Calu3 (cell line): ENCODE results near the gene NRP1. TPM values are rescaled to one million over a fixed set of nuclear protein-coding genes. Genes with fewer than 3 reads are reported as not detected.

ENCODE experiments used
- BruUV-seq: library from RNA; stranded (reverse); fragments of 400-500 nt; replicated peaks from 2 replicates; lab custom pipeline; 2021; lab: Mats Ljungman, UMichigan
- CTCF ChIA-PET: fragments of 300-600 bp; sonication (Branson Sonifier 250); formaldehyde crosslinking; loops from one replicate; lab custom pipeline; 2022; ENCODE audit warnings: antibody characterized with exemption; lab: Charles Lee
- DNase-seq: peaks from one replicate; pipeline ENCODE4 v3.0.0; 2022
- H3K27ac Mint-ChIP-seq: one replicate; pipeline ENCODE4 v1.8.0; 2022; ENCODE audit warnings: mixed read lengths; ENCODE audit not compliant: unreplicated experiment
- H3K27me3 Mint-ChIP-seq: one replicate; pipeline ENCODE4 v1.8.0; 2022; ENCODE audit warnings: mixed read lengths; ENCODE audit not compliant: unreplicated experiment
- H3K36me3 Mint-ChIP-seq: one replicate; pipeline ENCODE4 v1.8.0; 2022; ENCODE audit warnings: mild to moderate bottlenecking, moderate library complexity, mixed read lengths; ENCODE audit not compliant: insufficient read depth, unreplicated experiment
- H3K4me1 Mint-ChIP-seq: one replicate; pipeline ENCODE4 v1.8.0; 2022; ENCODE audit warnings: mild to moderate bottlenecking, low read depth, mixed read lengths; ENCODE audit not compliant: unreplicated experiment
- H3K4me3 Mint-ChIP-seq: one replicate; pipeline ENCODE4 v1.8.0; 2022; ENCODE audit warnings: mild to moderate bottlenecking, low read depth, moderate library complexity, mixed read lengths; ENCODE audit not compliant: unreplicated experiment
- H3K9me3 Mint-ChIP-seq: one replicate; pipeline ENCODE4 v1.8.0; 2022; ENCODE audit warnings: low read depth, mixed read lengths; ENCODE audit not compliant: unreplicated experiment
- intact Hi-C: fragments of 100-400 bp; cut with micrococcal nuclease; formaldehyde crosslinking; loops from one replicate; pipeline ENCODE4 v1.10.0; 2022; ENCODE audit not compliant: unreplicated experiment
- total RNA-seq: library from RNA; stranded (reverse); gene quantifications from 2 replicates; pipeline ENCODE4 v1.2.3, GENCODE V29; 2022
- TF ChIP-seq, protein P1 (sequence below): fragments of 200-600 bp; IDR thresholded peaks from one replicate; pipeline ENCODE4 v1.8.0; 2022; ENCODE audit warnings: antibody characterized with exemption; ENCODE audit not compliant: unreplicated experiment

Gene NRP1
- total RNA-seq, 1 experiment from 2014 or later = 96.3 TPM

- Mint-ChIP-seq H3K4me3 (no peak overlapping the region), H3K27ac (no peak overlapping the region), H3K36me3 (no peaks in the 10 kb centered on the region), H3K9me3 (peaks cover 5% of the 10 kb centered on the region), H3K4me1 (peaks cover 10% of the 10 kb centered on the region), H3K27me3 (no peaks in the 10 kb centered on the region)
- intact Hi-C loops = no loop called here
- CTCF ChIA-PET = no interaction called here
- BruUV-seq = no TSS peak
- no peak for DNase-seq
- TF ChIP-seq, protein P1, sequence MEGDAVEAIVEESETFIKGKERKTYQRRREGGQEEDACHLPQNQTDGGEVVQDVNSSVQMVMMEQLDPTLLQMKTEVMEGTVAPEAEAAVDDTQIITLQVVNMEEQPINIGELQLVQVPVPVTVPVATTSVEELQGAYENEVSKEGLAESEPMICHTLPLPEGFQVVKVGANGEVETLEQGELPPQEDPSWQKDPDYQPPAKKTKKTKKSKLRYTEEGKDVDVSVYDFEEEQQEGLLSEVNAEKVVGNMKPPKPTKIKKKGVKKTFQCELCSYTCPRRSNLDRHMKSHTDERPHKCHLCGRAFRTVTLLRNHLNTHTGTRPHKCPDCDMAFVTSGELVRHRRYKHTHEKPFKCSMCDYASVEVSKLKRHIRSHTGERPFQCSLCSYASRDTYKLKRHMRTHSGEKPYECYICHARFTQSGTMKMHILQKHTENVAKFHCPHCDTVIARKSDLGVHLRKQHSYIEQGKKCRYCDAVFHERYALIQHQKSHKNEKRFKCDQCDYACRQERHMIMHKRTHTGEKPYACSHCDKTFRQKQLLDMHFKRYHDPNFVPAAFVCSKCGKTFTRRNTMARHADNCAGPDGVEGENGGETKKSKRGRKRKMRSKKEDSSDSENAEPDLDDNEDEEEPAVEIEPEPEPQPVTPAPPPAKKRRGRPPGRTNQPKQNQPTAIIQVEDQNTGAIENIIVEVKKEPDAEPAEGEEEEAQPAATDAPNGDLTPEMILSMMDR = no peak
Measured at GRCh38 chr10:33345236-33345635, 10.8 kb upstream of the NRP1 start.

DNA sequence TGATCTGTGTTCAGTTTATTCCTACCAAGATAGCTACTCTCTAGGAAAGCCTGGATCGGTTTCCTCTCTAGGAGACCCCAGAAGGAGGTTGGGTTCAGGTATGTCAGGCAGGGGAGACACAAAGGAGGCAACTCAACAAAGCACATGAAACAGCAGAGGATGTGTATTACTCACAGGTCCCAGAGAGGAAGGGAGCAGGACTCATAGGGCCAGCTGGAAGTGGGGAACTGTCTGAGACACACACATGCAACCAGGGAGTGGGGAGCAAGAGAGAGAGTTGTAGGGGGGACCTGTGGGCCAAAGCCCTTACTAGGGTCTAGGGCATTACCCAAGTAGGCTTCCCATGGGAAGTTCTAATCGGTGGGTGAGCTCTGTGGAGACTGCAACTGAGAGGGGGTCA lies 10.2 kb upstream of the NRP1 start:
- no peak for DNase-seq
- Mint-ChIP-seq H3K36me3 (no peaks in the 10 kb centered on the region), H3K9me3 (peaks cover 5% of the 10 kb centered on the region), H3K27me3 (no peaks in the 10 kb centered on the region), H3K27ac (no peak overlapping the region), H3K4me1 (peaks cover 12% of the 10 kb centered on the region), H3K4me3 (no peak overlapping the region)
- BruUV-seq = no TSS peak
- CTCF ChIA-PET = no interaction called here
- TF ChIP-seq, protein P1 = no peak
- intact Hi-C loops = no loop called here

- no TSS peak for BruUV-seq
- intact Hi-C loops = loop anchor here (2.0 kb wide), 1 partner anchor 41 kb away; no protein-coding TSS in a partner anchor
- no peak overlapping the region for H3K4me3 Mint-ChIP-seq
- peaks cover 7% of the 10 kb centered on the region for H3K9me3 Mint-ChIP-seq
- H3K4me1 Mint-ChIP-seq = peaks cover 31% of the 10 kb centered on the region
- TF ChIP-seq, protein P1 = no peak
- H3K27ac Mint-ChIP-seq = no peak overlapping the region
- H3K27me3 Mint-ChIP-seq = no peaks in the 10 kb centered on the region
- H3K36me3 Mint-ChIP-seq = peaks cover 8% of the 10 kb centered on the region
- CTCF ChIA-PET = no interaction called here
- no peak for DNase-seq
Measured at GRCh38 chr10:33341637-33342036, 7.2 kb upstream of the NRP1 start.

- TF ChIP-seq, protein P1 = no peak
- H3K4me1 Mint-ChIP-seq = peaks cover 22% of the 10 kb centered on the region
- peaks cover 50% of the 10 kb centered on the region for H3K36me3 Mint-ChIP-seq
- DNase-seq = peak; percentile 38
- H3K4me3 Mint-ChIP-seq = peak overlapping the region; percentile 85
- TSS peak; percentile 11 for BruUV-seq
- no peaks in the 10 kb centered on the region for H3K27me3 Mint-ChIP-seq
- CTCF ChIA-PET = interaction anchor here (1.0 kb wide), 1 partner anchor 144 kb away, joined by 3 read pairs; no protein-coding TSS in a partner anchor
- peaks cover 2% of the 10 kb centered on the region for H3K9me3 Mint-ChIP-seq
- peak overlapping the region; percentile 90 for H3K27ac Mint-ChIP-seq
- intact Hi-C loops = loop anchor here (10.0 kb wide), 2 partner anchors 167 to 377 kb away; no protein-coding TSS in a partner anchor
Measured at GRCh38 chr10:33337326-33337957, 3.0 kb upstream of the NRP1 start.
